ENCODE results near the gene PPP6R2.

The PPP6R2 gene

GRCh38 chr22:50445071-50445879, 102.1 kb downstream of the PPP6R2 start:
- DNase-seq (ENCODE audit: low spot score) = no peak

DNA sequence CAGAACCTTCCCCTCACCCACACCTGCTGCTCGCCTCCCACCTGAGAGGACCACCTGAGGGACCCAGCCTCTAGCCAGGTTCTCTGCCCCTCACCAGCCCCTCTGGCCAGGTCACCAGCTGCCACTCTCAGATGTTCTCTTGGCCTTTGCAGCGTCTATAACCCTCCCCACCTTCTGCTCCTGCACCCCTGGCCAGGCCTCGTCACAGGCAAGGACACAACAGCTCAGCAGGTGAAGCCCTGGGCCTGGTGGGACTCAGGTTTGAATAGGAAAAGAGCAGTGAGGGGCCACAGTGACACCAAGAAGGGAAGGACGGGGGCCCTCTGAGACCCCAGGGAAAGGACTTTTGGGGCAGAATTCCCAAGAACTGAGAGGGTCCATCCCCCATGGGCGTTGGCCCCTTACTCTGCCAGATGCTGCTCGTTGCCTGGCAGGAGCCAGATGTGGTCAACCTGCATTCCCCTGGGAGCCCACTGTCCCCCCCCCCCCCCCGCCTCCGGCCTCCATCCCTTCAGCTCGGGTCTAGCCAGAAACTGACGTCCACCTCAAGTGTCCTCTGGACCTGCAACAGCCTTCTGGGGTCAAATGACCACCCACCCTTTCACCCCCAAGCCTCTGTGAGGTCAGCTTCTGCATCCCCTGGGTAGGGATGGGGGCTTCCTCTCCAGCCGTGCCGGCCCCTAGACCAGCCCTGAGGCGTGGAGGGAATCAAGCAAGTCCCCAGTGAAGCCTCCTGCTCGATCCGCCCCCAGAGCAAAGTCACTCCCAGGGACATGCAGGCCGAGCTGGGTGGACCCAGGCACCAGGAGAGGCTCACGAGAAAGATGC, 103.0 kb downstream of the PPP6R2 start:
- no peak for DNase-seq (ENCODE audit: low spot score)

GRCh38 chr22:50446708-50447575, 103.8 kb downstream of the PPP6R2 start:
- no peak for DNase-seq (ENCODE audit: low spot score)

- no peak for DNase-seq (ENCODE audit: low spot score)
Measured at GRCh38 chr22:50447576-50448551, 104.7 kb downstream of the PPP6R2 start.

- DNase-seq (ENCODE audit: low spot score) = no peak
Measured at GRCh38 chr22:50452649-50453048, 109.5 kb downstream of the PPP6R2 start.

DNA sequence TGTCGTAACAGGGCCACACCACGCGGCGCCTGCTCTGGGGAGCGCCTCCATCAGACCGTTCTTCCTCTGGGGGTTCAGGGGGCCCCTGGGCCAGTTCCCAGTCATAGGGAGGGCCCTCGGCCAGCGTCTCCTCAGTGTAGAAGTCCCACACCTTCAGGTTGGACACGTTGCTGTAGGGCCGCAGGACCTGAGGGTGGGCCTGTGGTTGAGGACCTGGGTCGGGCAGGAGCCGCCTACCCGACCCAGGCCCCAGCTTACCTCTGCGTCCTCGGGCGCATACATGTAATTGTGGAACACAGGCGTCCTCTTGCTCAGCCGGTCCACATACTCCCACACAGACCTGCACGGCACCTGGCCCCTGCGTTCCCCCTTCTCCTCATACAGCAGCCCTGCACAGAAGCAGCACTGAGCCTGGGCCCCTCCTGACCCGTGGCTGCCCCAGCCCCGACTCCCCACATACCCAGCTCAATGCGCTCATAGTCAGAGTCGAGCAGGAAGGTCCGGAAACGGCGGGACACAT, 111.5 kb downstream of the PPP6R2 start:
- no peak for DNase-seq (ENCODE audit: low spot score)

DNA sequence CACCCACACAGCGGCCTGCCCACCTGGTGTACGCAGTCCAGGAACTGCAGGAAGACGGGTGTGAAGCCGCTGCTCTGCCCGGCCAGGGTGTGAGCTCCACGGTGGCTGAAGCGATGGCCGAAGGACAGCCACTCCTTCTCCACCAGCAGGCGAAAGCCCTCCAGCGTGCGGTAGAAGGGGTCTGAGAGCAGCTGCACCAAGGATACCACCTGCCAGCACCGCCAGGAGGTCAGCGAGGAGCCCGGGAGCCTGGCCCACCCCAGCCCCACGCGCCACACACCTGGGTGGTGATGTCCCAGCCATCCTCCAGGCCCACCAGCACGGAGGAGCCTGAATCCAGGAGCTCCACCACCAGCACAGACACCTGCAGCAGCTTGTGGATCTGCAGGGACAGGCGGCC, 112.1 kb downstream of the PPP6R2 start:
- DNase-seq (ENCODE audit: low spot score) = no peak

- DNase-seq (ENCODE audit: low spot score) = no peak
Measured at GRCh38 chr22:50456026-50456425, 112.9 kb downstream of the PPP6R2 start.

GRCh38 chr22:50456466-50457234, 113.5 kb downstream of the PPP6R2 start:
- no peak for DNase-seq (ENCODE audit: low spot score)

- DNase-seq (ENCODE audit: low spot score) = no peak
Measured at GRCh38 chr22:50459016-50459415, 115.9 kb downstream of the PPP6R2 start.

- DNase-seq (ENCODE audit: low spot score) = no peak
Measured at GRCh38 chr22:50459496-50460140, 116.5 kb downstream of the PPP6R2 start.

DNA sequence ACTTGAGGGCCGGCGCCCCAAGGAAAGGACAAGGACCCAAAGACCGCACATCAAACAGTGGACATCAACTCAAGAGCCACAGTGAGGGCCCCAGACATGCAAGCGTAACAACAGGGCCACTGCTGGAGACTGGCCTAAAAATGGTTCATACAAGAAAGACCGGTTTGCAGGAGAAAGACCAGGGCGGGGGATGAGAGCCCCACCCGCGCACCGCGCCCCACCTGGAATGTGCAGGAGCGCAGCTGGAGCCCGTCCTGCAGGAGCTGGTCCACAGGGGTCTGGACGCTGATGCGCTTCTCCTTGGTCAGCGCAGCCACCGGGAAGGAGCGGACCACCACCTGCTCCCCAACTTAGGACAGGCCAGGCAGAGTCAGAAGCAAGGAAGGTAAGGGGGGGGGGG, 117.8 kb downstream of the PPP6R2 start:
- no peak for DNase-seq (ENCODE audit: low spot score)

DNA sequence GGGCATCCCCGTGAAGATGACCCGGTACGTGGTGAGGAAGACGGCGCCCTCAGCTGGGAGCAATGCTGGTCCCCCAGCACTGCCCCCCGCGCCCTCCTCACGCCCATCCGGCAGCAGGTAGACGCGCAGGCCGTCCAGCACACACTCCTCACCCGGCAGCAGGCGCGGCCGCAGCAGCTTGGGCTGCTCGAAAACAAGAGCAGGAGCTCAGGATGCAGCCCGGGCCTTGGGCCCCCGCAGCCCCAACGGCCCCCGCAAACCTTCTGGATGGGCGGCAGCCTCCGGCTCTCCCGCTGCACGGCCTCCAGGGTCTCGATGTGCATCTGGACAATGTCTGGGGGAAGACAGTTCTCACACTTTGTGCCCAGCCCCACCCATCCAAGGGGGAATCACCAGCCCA, 118.4 kb downstream of the PPP6R2 start:
- DNase-seq (ENCODE audit: low spot score) = no peak

DNA sequence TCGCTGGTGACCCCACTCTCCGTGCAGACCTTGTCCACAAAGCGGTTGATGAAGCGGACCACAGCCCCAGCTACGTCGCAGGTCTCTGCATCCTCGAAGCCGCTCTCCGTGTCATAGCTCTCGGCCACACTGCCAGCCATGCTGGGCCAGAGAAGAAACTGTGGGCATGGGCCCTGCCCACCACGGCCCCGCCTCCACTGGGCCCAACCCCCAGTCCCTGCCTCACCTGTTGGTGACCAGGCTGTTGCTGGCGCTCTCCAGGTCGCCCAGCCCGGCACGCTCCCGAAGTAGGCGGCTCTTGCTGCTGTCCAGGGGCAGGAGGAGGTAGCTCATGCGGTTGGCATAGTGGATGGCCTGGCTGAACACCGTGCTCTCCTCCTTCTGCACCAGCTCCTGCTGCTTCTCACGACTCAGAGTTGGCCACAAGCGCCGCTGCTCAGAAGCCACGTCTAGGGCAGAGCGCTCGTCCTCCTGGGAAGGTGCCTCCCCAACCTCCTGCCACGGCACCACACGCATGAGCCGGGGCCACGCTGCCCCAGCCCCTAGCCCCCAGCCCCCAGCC, 118.9 kb downstream of the PPP6R2 start:
- DNase-seq (ENCODE audit: low spot score) = no peak

- DNase-seq (ENCODE audit: low spot score) = no peak
Measured at GRCh38 chr22:50463188-50463900, 120.2 kb downstream of the PPP6R2 start.

- DNase-seq (ENCODE audit: low spot score) = no peak
Measured at GRCh38 chr22:50464451-50464850, 121.3 kb downstream of the PPP6R2 start.

- DNase-seq (ENCODE audit: low spot score) = no peak
Measured at GRCh38 chr22:50465066-50465930, 122.2 kb downstream of the PPP6R2 start.

All from SK-N-DZ (cell line).